Measurements from ENCODE around the gene TEN1.

TEN1 gene

GRCh38 chr17:76000016-76000754 is 21.1 kb downstream of the TEN1 start:
- no peak overlapping the region for H3K27ac ChIP-seq (ENCODE audit: low read length)
- peaks cover 4% of the 10 kb centered on the region for H3K36me3 ChIP-seq (replicated peaks; ENCODE audit: low read depth, low read length)
- no peaks in the 10 kb centered on the region for H3K9me3 ChIP-seq (ENCODE audit: insufficient read depth, low read length)
- H3K4me1 ChIP-seq (ENCODE audit: low read length): peaks cover 9% of the 10 kb centered on the region
- H4K20me1 ChIP-seq (ENCODE audit: insufficient read depth, low read length): no peaks in the 10 kb centered on the region
- no peak overlapping the region for H3K9ac ChIP-seq (ENCODE audit: low read length)
- H3K79me2 ChIP-seq (ENCODE audit: low read length): no peaks in the 10 kb centered on the region
- H2AFZ ChIP-seq (ENCODE audit: low read depth, low read length): no peak overlapping the region
- no peak for TF ChIP-seq EZH2phosphoT487 (IDR thresholded peaks at IDR 0.05; ENCODE audit: low read depth)
- peak; percentile 70 for TF ChIP-seq CTCF (IDR thresholded peaks at IDR 0.05; ENCODE audit: low read depth, low read length)
- H3K27me3 ChIP-seq (ENCODE audit: low read depth, low read length): no peaks in the 10 kb centered on the region
- no peak overlapping the region for H3K4me2 ChIP-seq (ENCODE audit: low read length)
- no peak overlapping the region for H3K4me3 ChIP-seq (ENCODE audit: low read length)

GRCh38 chr17:76000755-76001521 is 21.9 kb downstream of the TEN1 start, which contains the start of gene CDK3:
CDK3 (plus strand) TSS chr17:76000855; CDS start chr17:76001426, 571 bp downstream.
- Histone ChIP-seq H3K4me1 (ENCODE audit: low read length) (peaks cover 9% of the 10 kb centered on the region), H3K36me3 (replicated peaks; ENCODE audit: low read depth, low read length) (no peaks in the 10 kb centered on the region), H3K9ac (ENCODE audit: low read length) (no peak within 1 kb of the TSS), H2AFZ (ENCODE audit: low read depth, low read length) (no peak within 1 kb of the TSS), H3K4me2 (ENCODE audit: low read length) (no peak within 1 kb of the TSS), H3K9me3 (ENCODE audit: insufficient read depth, low read length) (no peaks in the 10 kb centered on the region), H3K27me3 (ENCODE audit: low read depth, low read length) (no peaks in the 10 kb centered on the region), H4K20me1 (ENCODE audit: insufficient read depth, low read length) (no peaks in the 10 kb centered on the region), H3K4me3 (ENCODE audit: low read length) (no peak within 1 kb of the TSS), H3K27ac (ENCODE audit: low read length) (no peak within 1 kb of the TSS), H3K79me2 (ENCODE audit: low read length) (no peaks in the 10 kb centered on the region)
- no peak; the same call in 1 of the 2 replicates for TF ChIP-seq CTCF (IDR thresholded peaks at IDR 0.05; ENCODE audit: low read depth, low read length)
- no peak for TF ChIP-seq EZH2phosphoT487 (IDR thresholded peaks at IDR 0.05; ENCODE audit: low read depth)

GRCh38 chr17:76002100-76002499 is 23.1 kb downstream of the TEN1 start:
- Histone ChIP-seq H3K4me2 (ENCODE audit: low read length) (no peak overlapping the region), H3K9ac (ENCODE audit: low read length) (no peak overlapping the region), H3K27ac (ENCODE audit: low read length) (no peak overlapping the region), H3K79me2 (ENCODE audit: low read length) (no peaks in the 10 kb centered on the region), H3K4me3 (ENCODE audit: low read length) (no peak overlapping the region), H3K36me3 (replicated peaks; ENCODE audit: low read depth, low read length) (no peaks in the 10 kb centered on the region), H3K27me3 (ENCODE audit: low read depth, low read length) (no peaks in the 10 kb centered on the region), H3K4me1 (ENCODE audit: low read length) (peaks cover 4% of the 10 kb centered on the region), H3K9me3 (ENCODE audit: insufficient read depth, low read length) (no peaks in the 10 kb centered on the region), H4K20me1 (ENCODE audit: insufficient read depth, low read length) (no peaks in the 10 kb centered on the region), H2AFZ (ENCODE audit: low read depth, low read length) (no peak overlapping the region)
- TF ChIP-seq EZH2phosphoT487 (IDR thresholded peaks at IDR 0.05; ENCODE audit: low read depth) (no peak), CTCF (IDR thresholded peaks at IDR 0.05; ENCODE audit: low read depth, low read length) (no peak)

- Histone ChIP-seq H3K36me3 (replicated peaks; ENCODE audit: low read depth, low read length) (no peaks in the 10 kb centered on the region), H2AFZ (ENCODE audit: low read depth, low read length) (no peak overlapping the region), H3K4me2 (ENCODE audit: low read length) (no peak overlapping the region), H3K4me3 (ENCODE audit: low read length) (no peak overlapping the region), H4K20me1 (ENCODE audit: insufficient read depth, low read length) (no peaks in the 10 kb centered on the region), H3K9me3 (ENCODE audit: insufficient read depth, low read length) (no peaks in the 10 kb centered on the region), H3K4me1 (ENCODE audit: low read length) (no peaks in the 10 kb centered on the region), H3K27ac (ENCODE audit: low read length) (no peak overlapping the region), H3K27me3 (ENCODE audit: low read depth, low read length) (no peaks in the 10 kb centered on the region), H3K79me2 (ENCODE audit: low read length) (no peaks in the 10 kb centered on the region), H3K9ac (ENCODE audit: low read length) (no peak overlapping the region)
- no peak for TF ChIP-seq CTCF (IDR thresholded peaks at IDR 0.05; ENCODE audit: low read depth, low read length)
- TF ChIP-seq EZH2phosphoT487 (IDR thresholded peaks at IDR 0.05; ENCODE audit: low read depth): no peak
Observed at GRCh38 chr17:76003915-76004314, 24.9 kb downstream of the TEN1 start.
